GM12865 (cell line): ENCODE data around the gene CYTL1.

Experiments
- DNase-seq: peaks from one replicate; pipeline ENCODE4 v3.0.0; 2010; ENCODE audit warnings: low read depth
- H3K4me3 ChIP-seq: 2 replicates; pipeline ENCODE4 v1.5.1; 2011; ENCODE audit warnings: mild to moderate bottlenecking, low read depth, low read length, control low read depth
- CTCF ChIP-seq: IDR thresholded peaks from 2 replicates; pipeline ENCODE4 v1.5.1; 2011; ENCODE audit warnings: low read length, control low read depth, low read depth, inconsistent platforms; ENCODE audit not compliant: insufficient read depth; ENCODE audit errors: missing control alignments

CYTL1 gene

GRCh38 chr4:5052204-5052702, 33.0 kb upstream of the CYTL1 start:
- no peak for TF ChIP-seq CTCF
- no peak for DNase-seq
- no peak overlapping the region for H3K4me3 ChIP-seq

DNA sequence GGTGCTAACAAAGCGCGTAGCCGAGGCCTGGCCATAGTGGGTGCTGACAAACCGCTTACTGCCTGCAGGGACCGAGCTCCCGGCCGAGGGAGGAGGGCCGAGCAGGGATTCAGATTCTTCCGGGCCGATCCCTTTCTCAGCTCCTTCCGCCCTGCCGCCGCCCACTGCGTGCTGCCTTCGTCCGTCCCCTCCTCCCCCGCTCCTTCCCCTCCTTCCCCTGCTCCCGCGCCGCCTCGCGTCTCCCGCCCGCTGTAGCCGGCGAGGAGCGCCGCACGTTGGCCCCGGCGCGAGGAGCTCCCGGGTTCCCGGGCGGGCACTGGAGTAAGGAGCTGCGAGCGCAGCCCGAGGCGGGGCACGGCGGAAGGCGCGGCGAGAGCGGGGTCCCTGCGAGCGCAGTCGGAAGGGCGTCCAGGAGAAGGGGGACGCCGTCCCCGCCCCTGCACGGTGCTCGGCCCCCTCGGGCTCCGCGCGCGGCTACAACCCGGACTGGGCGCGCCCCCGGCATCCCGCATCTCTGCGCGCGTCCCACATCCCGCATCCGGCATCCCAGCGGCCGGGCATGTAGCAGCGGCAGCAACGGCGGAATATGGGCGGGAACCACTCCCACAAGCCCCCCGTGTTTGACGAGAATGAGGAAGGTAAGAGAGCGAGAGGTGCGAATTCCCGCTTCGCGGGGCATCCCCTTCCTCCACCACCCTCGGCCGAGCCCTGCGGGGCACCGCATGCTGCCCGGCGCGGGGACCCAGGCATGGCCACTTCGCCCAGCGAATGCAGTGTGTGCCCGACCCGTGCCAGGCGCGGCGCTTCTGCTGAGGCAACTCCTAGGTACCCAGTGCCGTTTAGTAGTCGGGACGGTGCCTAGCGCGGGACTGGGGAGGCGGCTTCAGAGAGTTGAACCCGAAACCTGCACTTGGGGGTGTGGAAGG, 32.3 kb upstream of the CYTL1 start, which contains the start of gene STK32B:
TSS of gene STK32B (plus strand) at position 203 of the 926 bp plus-strand sequence.
- no peak for TF ChIP-seq CTCF
- no peak within 1 kb of the TSS; the same call in 1 of the 2 replicates for H3K4me3 ChIP-seq
- DNase-seq: peak; percentile 20

- peak; percentile 44 for TF ChIP-seq CTCF
- no peak overlapping the region; the same call in 1 of the 2 replicates for H3K4me3 ChIP-seq
- peak; percentile 56 for DNase-seq
Observed at GRCh38 chr4:5050520-5051277, 31.4 kb upstream of the CYTL1 start.

- TF ChIP-seq CTCF: no peak
- no peak for DNase-seq
- H3K4me3 ChIP-seq: no peak overlapping the region
Observed at GRCh38 chr4:5048721-5049120, 29.5 kb upstream of the CYTL1 start.

DNA sequence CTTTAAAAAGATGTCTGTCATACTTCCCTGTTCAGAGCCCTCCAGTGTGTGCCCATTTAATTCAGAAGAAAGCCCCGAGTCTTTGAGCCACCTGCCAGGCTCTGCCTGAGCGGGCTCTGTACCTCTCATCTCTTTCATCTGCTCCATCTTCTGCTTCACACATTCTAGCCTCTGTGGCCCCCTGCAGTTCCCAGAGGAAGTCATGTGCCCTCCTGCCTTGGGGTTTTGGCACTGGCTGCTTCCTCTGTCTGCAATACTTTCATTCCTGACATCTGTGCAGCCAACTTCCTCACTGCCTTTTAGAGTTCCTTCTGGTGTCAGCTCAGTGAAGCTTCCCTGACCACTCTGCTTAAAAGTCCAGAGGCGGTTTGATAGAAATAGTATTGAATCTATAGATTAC, 25.8 kb upstream of the CYTL1 start:
- no peak for DNase-seq
- no peak for TF ChIP-seq CTCF
- no peak overlapping the region for H3K4me3 ChIP-seq

GRCh38 chr4:5044341-5044740, 25.1 kb upstream of the CYTL1 start:
- no peak for DNase-seq
- H3K4me3 ChIP-seq: no peak overlapping the region
- no peak for TF ChIP-seq CTCF
